MM.1S (cell line): ENCODE results near the gene MAGEL2.

Experiments
- CTCF ChIP-seq: fragments of 300-600 bp; sonication (generic); IDR thresholded peaks from 2 replicates; pipeline ENCODE4 v1.5.1; 2016; ENCODE audit warnings: antibody characterized with exemption, low read length, mixed read lengths
- EZH2 ChIP-seq: fragments of 300-600 bp; sonication (generic); optimal IDR thresholded peaks from 2 replicates; pipeline ENCODE3; 2017; ENCODE audit warnings: low read depth, mild to moderate bottlenecking, antibody characterized with exemption, low read length, mixed read lengths
- EZH2phosphoT487 ChIP-seq: fragments of 300-600 bp; sonication (generic); IDR thresholded peaks from 2 replicates; pipeline ENCODE4 v1.6.1; 2018; ENCODE audit warnings: antibody characterized with exemption, low read length

GRCh38 chr15:23687143-23687470, 39.4 kb upstream of the MAGEL2 start, which contains the start of gene NDN:
- TF ChIP-seq CTCF (no peak), EZH2 (no peak), EZH2phosphoT487 (no peak)
